ENCODE results near the gene IQCM.

DNA sequence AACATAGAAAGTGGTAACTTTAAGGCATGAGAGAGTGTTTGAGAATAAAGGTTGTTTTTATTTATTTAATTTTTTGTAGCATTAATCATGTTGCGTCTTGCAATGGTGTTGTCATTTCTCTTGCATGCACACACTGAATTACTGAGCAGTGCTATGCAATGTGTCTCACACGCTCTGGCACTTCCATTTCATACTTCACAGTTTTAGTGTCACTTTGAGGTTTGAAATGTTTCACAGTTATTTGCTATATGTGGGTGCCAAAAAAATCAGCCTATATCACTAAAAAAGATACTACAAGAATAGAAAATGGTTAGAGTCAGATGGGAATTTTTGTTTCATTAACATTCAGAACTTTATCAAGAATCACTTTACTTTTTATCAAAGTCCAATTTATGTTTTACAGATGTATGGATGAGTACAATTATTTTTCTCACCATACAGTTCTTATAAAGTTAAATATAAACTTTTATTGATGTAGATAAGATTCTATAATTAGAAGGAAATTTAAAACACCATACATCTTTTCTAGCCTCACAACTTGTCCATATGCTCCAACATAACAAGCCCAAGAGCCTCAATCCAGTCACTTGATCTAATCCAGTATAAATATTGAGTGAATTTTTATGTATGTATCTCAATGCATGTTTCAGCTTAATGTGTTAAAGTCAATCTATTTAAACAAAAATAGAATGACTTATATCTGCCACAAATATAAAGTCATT lies 114.0 kb downstream of the IQCM start:
- TF ChIP-seq, protein P1, sequence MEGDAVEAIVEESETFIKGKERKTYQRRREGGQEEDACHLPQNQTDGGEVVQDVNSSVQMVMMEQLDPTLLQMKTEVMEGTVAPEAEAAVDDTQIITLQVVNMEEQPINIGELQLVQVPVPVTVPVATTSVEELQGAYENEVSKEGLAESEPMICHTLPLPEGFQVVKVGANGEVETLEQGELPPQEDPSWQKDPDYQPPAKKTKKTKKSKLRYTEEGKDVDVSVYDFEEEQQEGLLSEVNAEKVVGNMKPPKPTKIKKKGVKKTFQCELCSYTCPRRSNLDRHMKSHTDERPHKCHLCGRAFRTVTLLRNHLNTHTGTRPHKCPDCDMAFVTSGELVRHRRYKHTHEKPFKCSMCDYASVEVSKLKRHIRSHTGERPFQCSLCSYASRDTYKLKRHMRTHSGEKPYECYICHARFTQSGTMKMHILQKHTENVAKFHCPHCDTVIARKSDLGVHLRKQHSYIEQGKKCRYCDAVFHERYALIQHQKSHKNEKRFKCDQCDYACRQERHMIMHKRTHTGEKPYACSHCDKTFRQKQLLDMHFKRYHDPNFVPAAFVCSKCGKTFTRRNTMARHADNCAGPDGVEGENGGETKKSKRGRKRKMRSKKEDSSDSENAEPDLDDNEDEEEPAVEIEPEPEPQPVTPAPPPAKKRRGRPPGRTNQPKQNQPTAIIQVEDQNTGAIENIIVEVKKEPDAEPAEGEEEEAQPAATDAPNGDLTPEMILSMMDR (IDR thresholded peaks at IDR 0.05) = no peak
- TF ChIP-seq POLR2A (IDR thresholded peaks at IDR 0.05) = no peak

All from esophagus squamous epithelium (tissue), 4 donors.